ENCODE data around the gene FAM171A2.

DNA sequence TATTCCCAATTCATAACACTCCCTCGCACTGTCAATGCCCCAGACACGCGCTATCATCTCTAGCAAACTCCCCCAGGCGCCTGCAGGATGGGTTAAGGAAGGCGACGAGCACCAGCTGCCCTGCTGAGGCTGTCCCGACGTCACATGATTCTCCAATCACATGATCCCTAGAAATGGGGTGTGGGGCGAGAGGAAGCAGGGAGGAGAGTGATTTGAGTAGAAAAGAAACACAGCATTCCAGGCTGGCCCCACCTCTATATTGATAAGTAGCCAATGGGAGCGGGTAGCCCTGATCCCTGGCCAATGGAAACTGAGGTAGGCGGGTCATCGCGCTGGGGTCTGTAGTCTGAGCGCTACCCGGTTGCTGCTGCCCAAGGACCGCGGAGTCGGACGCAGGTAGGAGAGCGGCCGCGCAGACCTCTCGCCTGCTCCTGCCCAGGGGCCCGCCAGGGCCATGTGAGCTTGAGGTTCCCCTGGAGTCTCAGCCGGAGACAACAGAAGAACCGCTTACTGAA is 18.7 kb downstream of the FAM171A2 start, which contains the start of gene GRN:
- TF ChIP-seq, protein P1, sequence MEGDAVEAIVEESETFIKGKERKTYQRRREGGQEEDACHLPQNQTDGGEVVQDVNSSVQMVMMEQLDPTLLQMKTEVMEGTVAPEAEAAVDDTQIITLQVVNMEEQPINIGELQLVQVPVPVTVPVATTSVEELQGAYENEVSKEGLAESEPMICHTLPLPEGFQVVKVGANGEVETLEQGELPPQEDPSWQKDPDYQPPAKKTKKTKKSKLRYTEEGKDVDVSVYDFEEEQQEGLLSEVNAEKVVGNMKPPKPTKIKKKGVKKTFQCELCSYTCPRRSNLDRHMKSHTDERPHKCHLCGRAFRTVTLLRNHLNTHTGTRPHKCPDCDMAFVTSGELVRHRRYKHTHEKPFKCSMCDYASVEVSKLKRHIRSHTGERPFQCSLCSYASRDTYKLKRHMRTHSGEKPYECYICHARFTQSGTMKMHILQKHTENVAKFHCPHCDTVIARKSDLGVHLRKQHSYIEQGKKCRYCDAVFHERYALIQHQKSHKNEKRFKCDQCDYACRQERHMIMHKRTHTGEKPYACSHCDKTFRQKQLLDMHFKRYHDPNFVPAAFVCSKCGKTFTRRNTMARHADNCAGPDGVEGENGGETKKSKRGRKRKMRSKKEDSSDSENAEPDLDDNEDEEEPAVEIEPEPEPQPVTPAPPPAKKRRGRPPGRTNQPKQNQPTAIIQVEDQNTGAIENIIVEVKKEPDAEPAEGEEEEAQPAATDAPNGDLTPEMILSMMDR (IDR thresholded peaks at IDR 0.05), result no peak
- no peak for TF ChIP-seq ZFX (IDR thresholded peaks at IDR 0.05; ENCODE audit: borderline replicate concordance)
